Transverse colon (tissue), 4 donors: Measurements from ENCODE around the gene PGM5.

Source experiments
- CTCF ChIP-seq, 5 experiments: fragments of 200-600 bp in 3 of 5; fragments of 450-650 bp in 2 of 5; sonication (generic) in 3 of 5; IDR thresholded peaks; 1 replicate in 2 of 5; 2 replicates in 3 of 5; pipeline ENCODE4 v1.5.1; 2016 to 2017; ENCODE audit warnings: antibody characterized with exemption in 5 of 5, inconsistent platforms in 3 of 5, mild to moderate bottlenecking in 2 of 5, moderate library complexity in 1 of 5
- EP300 ChIP-seq: sonication (generic); formaldehyde crosslinking; IDR thresholded peaks from one replicate; pipeline ENCODE4 v1.6.1; 2017; ENCODE audit warnings: antibody characterized with exemption, low read depth
- POLR2AphosphoS5 ChIP-seq, 3 donors: sonication (generic); formaldehyde crosslinking; IDR thresholded peaks; one replicate each; pipeline ENCODE4 v1.6.1; 2016; ENCODE audit warnings: antibody characterized with exemption in 3 of 3

GRCh38 chr9:68508547-68508946, 152.1 kb downstream of the PGM5 start:
- TF ChIP-seq CTCF (IDR thresholded peaks at IDR 0.05), result no peak
- no peak for TF ChIP-seq EP300
- TF ChIP-seq POLR2AphosphoS5 (IDR thresholded peaks at IDR 0.05), result no peak
